Fibroblast of skin of abdomen (primary cell): Measurements from ENCODE around the gene KIF2A.

Experiments used
- DNase-seq: peaks from one replicate; pipeline ENCODE4 v3.0.0-alpha.2; 2013

The KIF2A gene

DNA sequence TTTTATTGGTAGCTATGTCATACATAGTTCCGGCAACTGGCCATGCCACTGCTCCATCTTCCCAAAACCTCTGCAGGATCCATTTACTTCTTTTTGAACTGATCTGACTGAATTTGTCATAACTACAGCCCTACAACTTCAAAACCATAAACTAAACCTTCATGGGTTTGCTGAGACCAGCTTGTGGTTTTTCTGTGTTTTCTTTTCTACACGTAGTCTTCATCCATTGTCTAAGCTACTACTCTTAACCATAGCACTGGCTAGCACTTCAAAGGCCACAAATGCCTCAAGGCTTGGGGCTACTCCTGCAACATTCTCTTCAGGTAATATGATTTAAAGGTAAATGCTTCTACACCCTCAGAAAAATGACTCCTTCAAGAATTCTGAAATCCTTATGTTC, 9.0 kb upstream of the KIF2A start:
- DNase-seq, result no peak

- no peak for DNase-seq
These were observed 7.9 kb upstream of the KIF2A start for GRCh38 chr5:62298118-62298517.

- DNase-seq, result no peak
These were observed 6.9 kb upstream of the KIF2A start for GRCh38 chr5:62299101-62299500.

DNA sequence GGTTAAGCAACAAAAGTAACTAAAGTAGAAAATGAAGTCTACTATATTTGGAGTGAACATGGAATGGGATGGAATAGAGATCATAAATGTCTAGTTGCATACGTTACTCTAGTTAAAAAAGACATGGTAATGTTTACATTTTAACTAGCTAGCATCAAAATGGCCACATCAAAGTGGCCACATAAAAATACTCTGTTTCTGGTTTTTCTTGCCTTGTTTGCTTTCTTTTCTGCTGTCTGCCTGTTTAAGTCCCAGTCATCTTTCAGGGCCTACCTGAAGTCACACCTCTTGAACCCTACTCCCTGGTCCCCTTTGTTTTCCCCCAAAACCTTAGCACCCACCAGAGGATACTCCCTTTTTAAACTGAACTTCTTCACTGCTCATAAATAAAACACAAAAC, 6.4 kb upstream of the KIF2A start:
- no peak for DNase-seq

DNA sequence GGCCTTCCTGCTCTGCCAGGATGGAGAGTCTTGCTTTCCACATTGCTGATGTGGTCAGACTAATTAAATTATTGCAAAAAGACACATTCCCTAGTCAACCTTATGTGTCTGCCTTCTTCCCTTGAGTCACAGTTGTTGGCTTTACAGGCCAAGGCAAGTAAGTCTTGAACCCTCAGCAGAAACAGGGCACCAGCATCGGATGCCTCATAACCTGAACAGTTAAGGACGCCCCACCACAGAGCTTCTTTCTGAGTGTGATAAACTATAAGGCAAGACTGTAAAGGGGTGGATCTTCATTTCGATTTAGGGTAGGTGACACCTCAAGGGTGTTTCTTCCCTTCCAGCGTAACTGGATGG, 670 bp upstream of the KIF2A start:
- no peak for DNase-seq

GRCh38 chr5:62306323-62306895, 403 bp downstream of the KIF2A start:
- DNase-seq, result no peak

DNA sequence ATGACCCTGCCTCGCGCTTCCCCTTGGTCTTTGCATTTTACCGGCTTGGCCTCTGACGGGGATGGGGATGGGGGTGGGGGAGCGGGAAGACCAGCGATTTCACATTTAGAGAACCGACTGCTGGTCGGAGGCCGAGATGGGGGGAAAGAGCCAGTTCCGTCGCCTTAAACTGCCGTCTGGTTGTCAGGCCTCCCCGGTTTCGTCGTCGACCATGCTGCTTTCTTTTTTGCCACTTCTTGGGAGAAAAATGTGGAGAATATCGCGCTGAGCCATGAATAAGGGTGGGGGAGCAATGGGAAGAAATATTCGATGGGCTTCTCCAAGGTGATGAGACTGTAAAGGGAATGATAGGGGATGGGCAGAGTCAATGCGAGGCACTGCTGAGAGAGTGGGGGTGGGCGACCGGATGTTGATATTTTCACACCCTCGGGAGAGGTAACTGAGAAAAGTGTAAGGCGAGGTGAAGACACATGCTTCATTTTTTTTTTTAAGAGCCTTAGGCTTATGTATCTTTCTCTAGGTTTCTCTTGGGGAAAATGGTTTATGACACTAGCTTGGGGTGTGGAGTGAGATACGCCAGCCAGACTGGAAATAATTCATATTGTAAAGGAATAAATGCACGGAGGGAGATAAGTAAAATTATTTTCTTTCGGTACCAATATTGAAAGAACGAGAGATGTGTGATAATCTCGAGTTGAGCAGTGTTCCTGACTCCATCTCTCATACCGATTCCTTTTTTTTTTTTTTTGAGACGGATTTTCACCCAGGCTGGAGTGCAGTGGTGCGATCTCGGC, 1.1 kb downstream of the KIF2A start:
- DNase-seq, result peak; percentile 29

GRCh38 chr5:62308439-62308838, 2.4 kb downstream of the KIF2A start:
- DNase-seq, result no peak

- no peak for DNase-seq
These were observed 3.1 kb downstream of the KIF2A start for GRCh38 chr5:62309107-62309506.

- DNase-seq, result no peak
These were observed 4.6 kb downstream of the KIF2A start for GRCh38 chr5:62310426-62311143.

DNA sequence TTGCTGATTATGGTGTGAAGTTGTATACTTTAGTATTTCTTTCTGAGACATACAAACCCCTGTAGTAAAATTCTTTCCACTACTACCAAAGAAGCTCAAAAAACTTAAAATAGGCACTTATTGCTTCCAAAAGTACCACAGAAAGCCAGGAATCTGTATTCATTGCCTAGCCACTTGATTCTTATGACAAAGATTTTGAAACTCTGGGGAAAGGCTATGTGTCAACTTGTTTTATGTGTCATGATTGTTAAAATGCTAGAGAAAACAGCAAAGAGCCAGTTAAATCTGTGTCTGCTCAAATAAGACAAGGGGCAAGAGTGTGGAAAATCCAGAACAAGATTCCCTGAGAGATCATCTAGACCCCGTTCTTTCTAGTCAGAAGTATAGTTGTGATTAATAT, 6.0 kb downstream of the KIF2A start:
- no peak for DNase-seq

- no peak for DNase-seq
These were observed 6.7 kb downstream of the KIF2A start for GRCh38 chr5:62312674-62313073.

DNA sequence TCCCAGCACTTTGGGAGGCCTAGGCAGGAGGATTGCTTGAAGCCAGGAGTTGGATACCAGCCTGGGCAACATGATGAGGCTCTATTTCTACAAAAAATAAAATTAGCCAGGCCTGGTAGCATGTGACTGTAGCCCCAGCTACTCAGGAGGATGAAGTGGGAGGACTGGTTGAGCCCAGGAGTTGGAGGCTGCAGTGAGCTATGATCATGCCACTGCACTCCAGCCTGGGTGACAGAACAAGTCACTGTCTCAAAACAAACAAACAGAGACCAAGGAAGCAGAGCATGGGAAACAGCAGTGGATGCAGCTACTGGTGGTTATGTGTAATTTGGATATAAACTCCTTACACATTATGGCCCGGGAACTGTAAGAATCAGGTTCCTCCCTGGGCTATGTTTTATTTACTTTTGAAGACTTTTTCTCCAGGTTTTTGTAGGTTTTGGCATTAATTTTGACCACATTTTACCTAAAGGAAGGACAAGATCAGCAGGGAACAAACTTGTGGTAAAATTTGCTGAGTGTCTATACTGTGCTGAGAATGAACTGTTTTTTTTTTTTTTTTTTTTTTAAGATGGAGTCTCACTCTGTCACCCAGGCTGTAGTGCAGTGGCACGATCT, 8.3 kb downstream of the KIF2A start:
- DNase-seq, result no peak

GRCh38 chr5:62315376-62316175, 9.6 kb downstream of the KIF2A start:
- peak; percentile 57 for DNase-seq

- peak; percentile 38 for DNase-seq
These were observed 10.1 kb downstream of the KIF2A start for GRCh38 chr5:62316176-62316502.

- no peak for DNase-seq
These were observed 11.8 kb downstream of the KIF2A start for GRCh38 chr5:62317810-62318209.

DNA sequence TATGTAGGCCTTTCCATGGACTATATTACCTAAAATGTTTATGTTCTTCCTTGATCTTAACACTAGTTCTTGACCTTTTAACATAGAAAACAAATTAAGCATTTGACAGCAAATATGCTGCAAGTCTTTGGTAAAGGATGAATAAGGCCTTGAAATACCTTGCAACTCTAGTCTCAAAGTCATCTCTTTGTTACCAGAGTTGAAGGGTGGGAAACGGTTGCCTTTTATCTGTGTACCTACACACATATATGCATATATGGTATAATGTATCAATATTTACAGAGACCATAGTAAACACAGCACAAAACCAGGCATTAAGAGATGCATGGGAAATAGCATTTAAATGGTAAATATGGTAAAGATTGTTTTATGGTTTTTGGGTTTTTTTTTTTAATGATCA, 16.5 kb downstream of the KIF2A start:
- DNase-seq, result no peak

GRCh38 chr5:62326302-62326701, 20.3 kb downstream of the KIF2A start:
- DNase-seq, result no peak

DNA sequence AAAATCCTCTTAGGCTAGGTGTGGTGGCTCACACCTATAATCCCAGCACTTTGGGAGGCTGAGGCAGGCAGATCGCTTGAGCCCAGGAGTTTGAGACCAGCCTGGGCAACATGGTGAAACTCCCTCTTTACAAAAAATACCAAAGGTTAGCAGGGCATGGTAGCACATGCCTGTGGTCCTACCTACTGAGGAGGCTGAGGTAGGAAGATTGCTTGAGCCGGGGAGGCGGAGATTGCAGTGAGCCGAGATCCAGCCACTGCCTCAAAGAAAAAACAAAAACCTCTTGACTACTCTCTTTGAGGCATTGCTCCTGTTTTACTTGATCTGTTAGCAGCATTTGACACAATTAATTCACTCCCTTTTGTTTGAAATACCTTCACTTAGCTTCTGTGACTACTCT, 20.7 kb downstream of the KIF2A start:
- no peak for DNase-seq

DNA sequence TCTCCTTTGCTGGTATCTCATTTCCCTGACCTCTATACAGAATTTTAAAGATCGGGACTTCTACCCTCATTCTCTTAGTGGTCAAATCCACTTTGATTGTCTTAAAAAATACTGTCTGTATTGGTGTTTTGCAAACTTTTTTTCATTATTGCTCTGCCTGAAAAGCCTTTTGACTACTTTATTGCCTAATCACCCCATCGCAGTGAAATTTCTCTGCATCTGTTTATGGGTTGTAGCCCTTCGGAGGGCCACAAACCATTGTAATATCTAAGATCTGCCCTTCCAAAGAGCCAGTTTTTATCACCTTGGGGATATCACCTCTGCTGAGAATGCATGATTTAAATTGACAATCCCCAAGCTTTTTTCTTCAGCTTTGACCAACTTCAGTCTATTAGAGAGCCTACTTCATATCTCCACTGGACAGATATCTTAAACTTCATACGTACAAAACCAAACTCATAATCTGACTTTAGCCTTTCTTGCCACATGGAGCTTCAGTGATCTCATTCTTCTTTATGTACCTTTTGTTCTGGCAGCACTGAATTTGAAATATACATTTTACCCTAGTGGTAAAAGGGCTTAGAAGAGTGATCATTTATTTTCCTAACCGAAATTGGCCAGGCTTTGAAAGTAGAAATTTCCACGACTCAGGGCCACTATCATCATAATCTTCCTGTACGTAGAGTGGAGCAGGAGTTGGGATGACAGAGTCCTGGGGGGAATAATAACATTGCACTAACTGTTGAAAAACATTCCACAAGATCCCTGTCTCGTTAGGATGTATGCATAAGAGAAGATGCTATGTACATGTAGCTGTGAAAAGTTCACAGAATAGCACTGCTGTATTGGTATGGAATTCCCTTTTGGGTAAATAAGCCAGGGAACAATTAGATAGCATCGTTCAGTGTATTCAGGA, 21.4 kb downstream of the KIF2A start:
- DNase-seq, result no peak

DNA sequence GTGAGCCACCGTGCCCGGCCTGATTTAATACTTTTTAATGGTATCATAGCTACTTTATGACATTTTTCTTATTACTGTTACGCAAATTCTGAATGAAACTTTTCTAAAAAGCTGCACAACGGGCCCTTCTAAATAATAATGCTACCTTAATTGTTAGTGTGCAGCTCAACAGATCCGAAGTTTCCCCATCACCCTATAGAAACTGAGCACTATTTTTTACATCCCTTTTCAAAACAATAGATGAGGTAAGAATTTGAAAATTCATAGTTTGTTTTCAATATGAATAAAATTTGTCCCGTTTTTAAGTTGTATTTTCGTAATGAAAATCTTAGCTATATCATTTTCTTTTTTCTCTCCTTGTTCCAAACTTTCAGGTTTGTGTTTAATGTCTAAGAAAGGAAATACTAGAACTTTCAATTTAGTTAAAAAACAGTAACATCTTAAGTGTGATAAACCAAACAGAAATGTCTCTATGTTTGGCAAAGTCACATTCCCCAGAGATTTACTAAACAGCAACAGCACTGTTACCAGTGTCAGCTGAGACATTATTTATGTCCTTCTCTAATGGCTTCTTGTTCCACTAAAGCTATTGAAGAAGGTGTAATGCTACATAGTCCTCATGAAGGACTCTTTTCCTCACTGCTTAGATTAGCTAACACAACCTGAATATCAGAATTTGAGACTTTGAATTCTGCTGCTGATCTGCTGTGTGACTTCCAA, 22.9 kb downstream of the KIF2A start:
- DNase-seq, result no peak
